ENCODE data around the gene FAM76A. TPM values are rescaled to one million over a fixed set of nuclear protein-coding genes. Genes with fewer than 3 reads are reported as not detected.
A peak's percentile ranks its signal among the peaks of the same experiment; 100 is the strongest.
"Not testable (repeated sequence)": the region's sequence is repeated elsewhere in the genome, so short reads cannot be mapped to it uniquely, and the experiment has no call there.

FAM76A gene
- polyA plus RNA-seq, 1 donor: 9.7 TPM

DNA sequence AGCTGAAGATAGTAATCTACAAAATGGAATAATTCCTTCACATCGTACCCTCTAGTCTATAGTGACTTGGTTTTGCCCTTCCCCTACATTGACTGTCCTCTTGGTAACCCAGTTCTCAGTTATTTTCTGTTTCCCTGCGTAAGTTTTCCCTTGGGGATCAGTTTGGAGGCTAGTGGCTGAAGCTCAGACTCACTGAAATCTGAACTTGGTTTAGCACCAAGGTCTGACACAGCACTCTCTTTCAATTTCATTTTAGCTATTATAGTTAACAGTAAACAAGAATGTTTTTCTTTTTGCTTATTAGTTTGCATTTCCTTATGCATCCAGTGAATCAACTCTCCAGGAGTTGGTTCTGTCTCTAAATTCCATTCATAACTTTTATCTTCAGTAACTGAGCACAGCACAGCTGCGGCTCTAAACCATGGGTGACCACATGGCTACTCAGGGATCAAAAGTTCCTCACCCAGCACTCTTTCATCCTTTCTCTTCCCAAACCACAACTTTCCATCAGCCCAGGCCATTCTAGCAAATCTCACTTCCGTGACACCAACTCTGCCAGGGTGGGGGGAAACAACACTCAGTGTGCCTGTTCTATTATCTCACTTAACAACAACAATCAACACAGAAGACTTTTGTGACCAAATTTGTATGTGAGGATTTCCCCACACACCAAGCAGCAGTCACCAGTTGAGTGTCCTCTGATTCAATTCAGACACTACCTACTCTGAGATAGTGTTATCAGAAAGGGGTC lies 36.2 kb upstream of the FAM76A start:
- no peak for DNase-seq
- Histone ChIP-seq H3K4me3 (ENCODE audit: low read length) (no peak overlapping the region), H3K4me1 (ENCODE audit: control insufficient read depth, insufficient read depth, low read length) (peaks cover 4% of the 10 kb centered on the region), H3K27me3 (ENCODE audit: control insufficient read depth, insufficient read depth, low read length) (no peaks in the 10 kb centered on the region), H3K36me3 (ENCODE audit: control insufficient read depth, insufficient read depth, low read length) (no peaks in the 10 kb centered on the region), H3K9me3 (ENCODE audit: control insufficient read depth, low read depth, low read length) (no peaks in the 10 kb centered on the region), H3K27ac (ENCODE audit: low read length) (no peak overlapping the region)
- no CpG with 5 or more reads among the region's 4 CpGs for WGBS (ENCODE audit: insufficient coverage, low lambda C conversion rate)

DNA sequence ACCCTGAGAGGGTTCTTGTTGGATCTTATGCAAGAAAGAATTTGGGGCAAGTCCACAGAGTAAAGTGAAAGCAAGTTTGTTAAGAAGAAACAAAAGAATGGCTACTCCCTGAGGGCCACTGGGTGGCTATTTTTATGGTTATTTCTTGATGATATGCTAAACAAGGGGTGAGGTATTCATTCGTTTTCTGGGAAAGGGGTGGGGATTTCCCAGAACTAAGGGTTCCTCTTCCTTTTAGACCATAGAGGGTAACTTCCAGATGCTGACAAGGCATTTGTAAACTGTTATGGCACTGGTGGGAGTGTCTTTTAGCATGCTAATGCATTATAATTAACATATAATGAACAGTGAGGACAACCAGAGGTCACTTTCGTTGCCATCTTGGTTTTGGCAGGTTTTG lies 35.6 kb upstream of the FAM76A start:
- WGBS (ENCODE audit: insufficient coverage, low lambda C conversion rate): no CpG with 5 or more reads among the region's 2 CpGs
- H3K4me1 ChIP-seq (ENCODE audit: control insufficient read depth, insufficient read depth, low read length): peaks cover 4% of the 10 kb centered on the region
- H3K9me3 ChIP-seq (ENCODE audit: control insufficient read depth, low read depth, low read length): no peaks in the 10 kb centered on the region
- H3K36me3 ChIP-seq (ENCODE audit: control insufficient read depth, insufficient read depth, low read length): no peaks in the 10 kb centered on the region
- no peaks in the 10 kb centered on the region for H3K27me3 ChIP-seq (ENCODE audit: control insufficient read depth, insufficient read depth, low read length)
- no peak for DNase-seq
- no peak overlapping the region for H3K27ac ChIP-seq (ENCODE audit: low read length)
- no peak overlapping the region for H3K4me3 ChIP-seq (ENCODE audit: low read length)

DNA sequence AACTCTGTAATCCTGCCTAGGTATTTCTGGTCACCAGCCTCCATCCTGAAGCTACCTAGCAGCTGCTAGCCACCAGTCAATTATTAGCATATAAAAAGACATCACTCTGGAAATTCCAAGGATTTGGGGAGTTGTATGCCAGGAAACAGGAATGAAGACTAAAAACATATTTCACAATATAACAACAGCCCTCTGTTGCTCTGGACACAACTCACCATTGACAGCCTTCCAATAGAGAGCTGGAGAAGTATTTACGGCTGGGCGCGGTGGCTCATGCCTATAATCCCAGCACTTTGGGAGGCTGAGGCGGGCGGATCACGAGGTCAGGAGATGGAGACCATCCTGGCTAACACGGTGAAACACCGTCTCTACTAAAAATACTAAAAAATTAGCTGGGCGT lies 28.9 kb upstream of the FAM76A start:
- not testable (repeated sequence) for H3K27me3 ChIP-seq (ENCODE audit: control insufficient read depth, insufficient read depth, low read length); H3K4me1 ChIP-seq (ENCODE audit: control insufficient read depth, insufficient read depth, low read length); DNase-seq; H3K4me3 ChIP-seq (ENCODE audit: low read length); H3K27ac ChIP-seq (ENCODE audit: low read length); H3K9me3 ChIP-seq (ENCODE audit: control insufficient read depth, low read depth, low read length); H3K36me3 ChIP-seq (ENCODE audit: control insufficient read depth, insufficient read depth, low read length)
- WGBS (ENCODE audit: insufficient coverage, low lambda C conversion rate): no CpG with 5 or more reads among the region's 9 CpGs

DNA sequence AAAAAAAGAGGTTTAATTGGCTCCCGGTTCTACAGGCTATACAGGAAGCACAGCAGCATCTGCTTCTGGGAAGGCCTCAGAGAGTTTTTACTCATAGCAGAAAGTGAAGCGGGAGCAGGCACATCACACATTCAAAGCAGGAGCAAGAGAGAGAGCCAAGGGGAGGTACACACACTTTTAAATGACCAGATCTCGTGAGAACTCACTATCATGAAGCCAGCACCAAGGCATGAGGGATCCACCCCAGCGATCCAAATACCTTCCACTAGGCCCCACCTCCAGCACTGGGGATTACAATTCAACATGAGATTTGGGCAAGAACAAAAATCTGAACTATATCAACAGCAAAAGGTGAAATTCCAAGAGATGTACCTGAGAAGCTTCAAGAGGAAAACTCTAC lies 20.8 kb upstream of the FAM76A start:
- H3K27ac ChIP-seq (ENCODE audit: low read length): no peak overlapping the region
- no peaks in the 10 kb centered on the region for H3K9me3 ChIP-seq (ENCODE audit: control insufficient read depth, low read depth, low read length)
- no peaks in the 10 kb centered on the region for H3K27me3 ChIP-seq (ENCODE audit: control insufficient read depth, insufficient read depth, low read length)
- no peak overlapping the region for H3K4me3 ChIP-seq (ENCODE audit: low read length)
- H3K4me1 ChIP-seq (ENCODE audit: control insufficient read depth, insufficient read depth, low read length): no peaks in the 10 kb centered on the region
- no peaks in the 10 kb centered on the region for H3K36me3 ChIP-seq (ENCODE audit: control insufficient read depth, insufficient read depth, low read length)
- no CpG with 5 or more reads among the region's 4 CpGs for WGBS (ENCODE audit: insufficient coverage, low lambda C conversion rate)
- DNase-seq: no peak

DNA sequence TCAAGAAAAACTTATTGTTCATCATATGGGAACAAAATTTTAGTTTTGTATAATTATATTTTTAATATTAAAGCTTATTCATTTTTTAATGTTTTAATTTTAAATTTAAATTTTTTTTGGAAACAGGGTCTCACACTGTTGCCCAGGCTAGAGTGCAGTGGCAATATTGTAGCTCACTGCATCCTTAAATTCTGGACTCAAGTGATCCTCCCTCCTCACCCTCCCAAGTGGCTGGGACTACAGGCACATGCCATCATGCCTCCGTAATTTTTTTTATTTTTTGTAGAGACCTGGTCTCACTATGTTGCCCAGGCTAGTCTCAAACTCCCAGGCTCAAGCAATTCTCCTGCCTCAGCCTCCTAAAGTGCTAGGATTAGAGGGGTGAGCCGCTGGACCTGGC lies 20.2 kb upstream of the FAM76A start:
- Histone ChIP-seq H3K36me3 (ENCODE audit: control insufficient read depth, insufficient read depth, low read length) (no peaks in the 10 kb centered on the region), H3K27me3 (ENCODE audit: control insufficient read depth, insufficient read depth, low read length) (no peaks in the 10 kb centered on the region), H3K27ac (ENCODE audit: low read length) (no peak overlapping the region), H3K4me3 (ENCODE audit: low read length) (no peak overlapping the region), H3K4me1 (ENCODE audit: control insufficient read depth, insufficient read depth, low read length) (no peaks in the 10 kb centered on the region), H3K9me3 (ENCODE audit: control insufficient read depth, low read depth, low read length) (no peaks in the 10 kb centered on the region)
- 80% methylated on average over 1 of the region's 2 CpGs for WGBS (ENCODE audit: insufficient coverage, low lambda C conversion rate)
- DNase-seq: no peak

DNA sequence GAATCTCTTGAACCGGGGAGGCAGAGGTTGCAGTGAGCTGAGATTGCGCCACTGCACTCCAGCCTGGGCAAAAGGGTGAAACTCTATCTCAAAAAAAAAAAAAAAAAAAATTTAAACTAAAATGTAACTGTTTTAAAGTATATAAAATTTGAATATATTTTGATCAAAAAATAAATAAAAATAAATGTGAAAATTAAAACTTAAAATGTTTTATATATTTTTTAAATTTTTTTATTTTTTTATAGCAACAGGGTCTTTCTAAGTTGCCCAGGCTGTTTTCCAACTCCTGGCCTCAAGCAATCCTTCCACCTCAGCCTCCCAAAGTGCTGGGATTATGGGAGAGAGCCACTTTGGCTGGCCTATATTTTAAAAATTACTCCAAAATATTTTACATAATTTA lies 15.2 kb upstream of the FAM76A start:
- Histone ChIP-seq H3K36me3 (ENCODE audit: control insufficient read depth, insufficient read depth, low read length) (no peaks in the 10 kb centered on the region), H3K4me1 (ENCODE audit: control insufficient read depth, insufficient read depth, low read length) (peaks cover 9% of the 10 kb centered on the region), H3K9me3 (ENCODE audit: control insufficient read depth, low read depth, low read length) (no peaks in the 10 kb centered on the region), H3K4me3 (ENCODE audit: low read length) (no peak overlapping the region), H3K27ac (ENCODE audit: low read length) (no peak overlapping the region), H3K27me3 (ENCODE audit: control insufficient read depth, insufficient read depth, low read length) (no peaks in the 10 kb centered on the region)
- 90% methylated on average over 2 of the region's 2 CpGs for WGBS (ENCODE audit: insufficient coverage, low lambda C conversion rate)
- DNase-seq: no peak

DNA sequence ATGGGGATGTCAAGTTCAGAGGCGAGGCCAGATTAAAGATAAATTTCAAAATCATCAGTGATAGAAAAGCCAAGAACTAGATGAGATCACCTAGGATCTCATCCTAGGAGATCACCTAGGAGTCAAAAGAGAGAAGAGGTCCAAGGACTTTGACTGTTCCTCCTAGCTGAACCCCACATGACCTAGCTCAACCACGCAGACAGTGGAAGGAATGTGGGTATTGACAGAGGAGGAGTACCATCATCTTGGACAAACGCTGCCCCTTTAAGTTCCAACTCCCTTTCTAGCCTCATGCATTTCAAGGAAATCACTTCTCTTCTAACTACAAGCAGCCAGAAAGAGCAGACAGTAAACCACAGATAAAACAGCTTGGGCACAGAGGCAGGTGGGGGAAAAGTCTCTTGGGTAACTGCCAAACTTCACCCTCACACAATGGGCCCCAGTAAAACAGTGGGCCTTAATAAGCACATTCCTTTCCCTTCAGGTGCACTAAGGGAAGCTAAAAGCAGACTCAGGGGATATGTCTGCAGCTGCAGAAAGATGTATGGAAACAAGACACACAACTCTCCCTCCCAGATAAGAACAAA lies 12.5 kb upstream of the FAM76A start:
- H3K27me3 ChIP-seq (ENCODE audit: control insufficient read depth, insufficient read depth, low read length): no peaks in the 10 kb centered on the region
- peak in 1 of 2 donors; percentile 11 for DNase-seq

DNA sequence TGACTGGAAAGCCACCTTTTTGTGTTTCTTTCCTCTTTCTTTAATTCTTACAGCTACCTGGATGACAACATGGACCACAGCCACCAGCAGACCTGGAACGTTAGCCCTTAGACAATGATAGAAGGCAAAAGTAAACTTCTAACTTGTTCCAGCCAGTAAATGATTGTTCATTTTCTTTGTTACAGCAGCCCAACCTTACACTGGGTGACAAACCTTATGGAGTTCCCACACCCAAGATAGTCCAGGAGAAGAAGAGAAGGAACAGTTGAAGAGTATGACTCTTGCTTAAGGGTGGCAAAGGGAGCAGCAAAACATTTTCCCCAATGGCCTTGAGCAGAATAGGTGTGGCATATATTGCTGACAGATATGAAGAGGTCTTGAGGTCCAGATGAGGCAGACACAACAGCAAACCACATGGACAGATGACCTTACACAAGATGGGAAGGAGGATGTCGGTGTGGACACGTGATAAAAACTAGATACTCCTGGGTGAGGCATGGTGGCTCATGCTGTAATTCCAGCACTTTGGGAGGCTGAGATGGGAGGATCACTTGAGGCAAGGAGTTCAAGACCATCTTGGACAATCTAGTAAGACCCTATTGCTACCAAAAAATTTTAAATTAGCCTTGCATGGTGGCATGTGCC lies 11.8 kb upstream of the FAM76A start:
- Histone ChIP-seq H3K4me1 (ENCODE audit: control insufficient read depth, insufficient read depth, low read length) (peaks cover 9% of the 10 kb centered on the region), H3K4me3 (ENCODE audit: low read length) (no peak overlapping the region), H3K9me3 (ENCODE audit: control insufficient read depth, low read depth, low read length) (no peaks in the 10 kb centered on the region), H3K27ac (ENCODE audit: low read length) (no peak overlapping the region), H3K27me3 (ENCODE audit: control insufficient read depth, insufficient read depth, low read length) (no peaks in the 10 kb centered on the region), H3K36me3 (ENCODE audit: control insufficient read depth, insufficient read depth, low read length) (no peaks in the 10 kb centered on the region)
- WGBS (ENCODE audit: insufficient coverage, low lambda C conversion rate): 40% methylated on average over 1 of the region's 3 CpGs
- DNase-seq: peak in 1 of 2 donors; percentile 16

More for the DNA sequence above, 12.5 kb upstream of the FAM76A start:
- peaks cover 9% of the 10 kb centered on the region for H3K4me1 ChIP-seq (ENCODE audit: control insufficient read depth, insufficient read depth, low read length)
- no peak overlapping the region for H3K27ac ChIP-seq (ENCODE audit: low read length)
- no peak overlapping the region for H3K4me3 ChIP-seq (ENCODE audit: low read length)
- no peaks in the 10 kb centered on the region for H3K9me3 ChIP-seq (ENCODE audit: control insufficient read depth, low read depth, low read length)
- no peaks in the 10 kb centered on the region for H3K36me3 ChIP-seq (ENCODE audit: control insufficient read depth, insufficient read depth, low read length)
- 100% methylated on average over 1 of the region's 3 CpGs for WGBS (ENCODE audit: insufficient coverage, low lambda C conversion rate)

DNA sequence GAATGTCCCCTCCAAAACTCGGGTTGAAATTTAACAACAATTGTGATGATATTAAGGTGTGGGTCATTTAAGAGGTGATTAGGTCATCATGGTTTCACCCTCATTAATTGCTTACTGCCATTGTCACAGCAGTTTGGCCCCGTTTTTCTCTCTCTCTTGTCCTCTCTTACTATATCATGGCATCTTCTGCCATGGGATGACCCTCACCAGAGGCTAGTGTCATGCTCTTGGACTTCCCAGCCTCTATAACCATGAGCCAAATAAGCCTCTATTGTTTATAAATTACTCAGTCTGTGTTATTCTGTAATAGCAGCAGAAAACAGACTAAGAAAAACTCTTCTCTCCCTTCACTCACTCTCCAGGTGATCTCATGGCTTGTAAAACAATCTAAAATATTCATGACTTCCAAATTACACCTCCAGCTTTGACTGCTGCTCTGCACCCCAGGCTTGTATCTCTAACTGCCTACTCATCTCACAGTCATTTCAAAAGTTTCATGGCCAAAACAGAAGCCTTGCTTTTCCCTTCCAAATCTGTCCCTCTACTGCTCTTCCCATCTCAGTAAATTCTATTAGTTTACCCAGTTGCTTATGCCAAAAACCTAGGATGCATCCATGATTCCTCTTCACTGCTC lies 9.4 kb upstream of the FAM76A start:
- H3K27ac ChIP-seq (ENCODE audit: low read length): no peak overlapping the region
- H3K36me3 ChIP-seq (ENCODE audit: control insufficient read depth, insufficient read depth, low read length): no peaks in the 10 kb centered on the region
- no peak overlapping the region for H3K4me3 ChIP-seq (ENCODE audit: low read length)
- no peaks in the 10 kb centered on the region for H3K9me3 ChIP-seq (ENCODE audit: control insufficient read depth, low read depth, low read length)
- no peak for DNase-seq
- H3K27me3 ChIP-seq (ENCODE audit: control insufficient read depth, insufficient read depth, low read length): no peaks in the 10 kb centered on the region
- H3K4me1 ChIP-seq (ENCODE audit: control insufficient read depth, insufficient read depth, low read length): peaks cover 9% of the 10 kb centered on the region
- 83% methylated on average over 1 of the region's 2 CpGs for WGBS (ENCODE audit: insufficient coverage, low lambda C conversion rate)
